ENCODE data around the gene SLC48A1. TPM values are rescaled to one million over a fixed set of nuclear protein-coding genes. Genes with fewer than 3 reads are reported as not detected.

SLC48A1 gene
- total and polyA plus RNA-seq, 3 donors from 2014 or later: 21.0 to 32.0 (median 25.5) TPM

- peak overlapping the region; percentile 10 to 63 for H3K27ac ChIP-seq
- peaks cover 43% of the 10 kb centered on the region for H3K4me1 ChIP-seq
- intact Hi-C loops (cut with DNase I; ENCODE audit: low total_unique reads): no loop called here
- no peaks in the 10 kb centered on the region for H3K9me3 ChIP-seq
- DNase-seq: no peak
- H3K4me3 ChIP-seq: no peak overlapping the region
- H3K27me3 ChIP-seq: no peaks in the 10 kb centered on the region
- 90 to 92% methylated on average over 4 of the region's 4 CpGs for WGBS, 2 donors
- H3K36me3 ChIP-seq (ENCODE audit: low read depth, missing control alignments): no peaks in the 10 kb centered on the region
- no peak for TF ChIP-seq CTCF (IDR thresholded peaks at IDR 0.05)
- no peak for TF ChIP-seq POLR2A (IDR thresholded peaks at IDR 0.05)
Observed at GRCh38 chr12:47754126-47754525, 18.9 kb upstream of the SLC48A1 start.

DNA sequence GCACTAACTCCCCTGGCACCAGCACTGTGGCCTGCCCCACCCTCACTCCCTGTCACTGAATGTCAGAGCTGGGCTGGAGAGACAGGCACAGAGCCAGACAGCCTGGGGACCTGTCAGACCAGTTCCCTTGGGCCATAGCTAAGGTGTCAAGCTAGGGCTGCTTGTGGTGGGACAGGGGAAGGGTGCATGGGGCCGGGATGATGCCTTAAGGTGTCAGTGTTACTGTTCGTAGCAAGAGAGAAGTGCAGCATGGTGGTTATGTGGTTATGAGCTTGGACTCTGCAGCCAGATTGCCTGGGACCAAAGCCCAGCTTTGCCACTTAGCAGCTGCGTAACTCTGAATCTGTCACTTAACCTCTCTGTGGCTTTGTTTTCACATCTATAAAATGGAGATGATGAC lies 18.2 kb upstream of the SLC48A1 start:
- H3K9me3 ChIP-seq: no peaks in the 10 kb centered on the region
- H3K4me3 ChIP-seq: no peak overlapping the region
- no peak overlapping the region for H3K27ac ChIP-seq
- H3K27me3 ChIP-seq: no peaks in the 10 kb centered on the region
- DNase-seq: no peak
- peaks cover 47% of the 10 kb centered on the region for H3K4me1 ChIP-seq
- intact Hi-C loops (cut with DNase I; ENCODE audit: low total_unique reads): no loop called here
- H3K36me3 ChIP-seq (ENCODE audit: low read depth, missing control alignments): no peaks in the 10 kb centered on the region
- WGBS, 2 donors: 80 to 91% methylated on average over 3 of the region's 3 CpGs
- no peak for TF ChIP-seq POLR2A (IDR thresholded peaks at IDR 0.05)

DNA sequence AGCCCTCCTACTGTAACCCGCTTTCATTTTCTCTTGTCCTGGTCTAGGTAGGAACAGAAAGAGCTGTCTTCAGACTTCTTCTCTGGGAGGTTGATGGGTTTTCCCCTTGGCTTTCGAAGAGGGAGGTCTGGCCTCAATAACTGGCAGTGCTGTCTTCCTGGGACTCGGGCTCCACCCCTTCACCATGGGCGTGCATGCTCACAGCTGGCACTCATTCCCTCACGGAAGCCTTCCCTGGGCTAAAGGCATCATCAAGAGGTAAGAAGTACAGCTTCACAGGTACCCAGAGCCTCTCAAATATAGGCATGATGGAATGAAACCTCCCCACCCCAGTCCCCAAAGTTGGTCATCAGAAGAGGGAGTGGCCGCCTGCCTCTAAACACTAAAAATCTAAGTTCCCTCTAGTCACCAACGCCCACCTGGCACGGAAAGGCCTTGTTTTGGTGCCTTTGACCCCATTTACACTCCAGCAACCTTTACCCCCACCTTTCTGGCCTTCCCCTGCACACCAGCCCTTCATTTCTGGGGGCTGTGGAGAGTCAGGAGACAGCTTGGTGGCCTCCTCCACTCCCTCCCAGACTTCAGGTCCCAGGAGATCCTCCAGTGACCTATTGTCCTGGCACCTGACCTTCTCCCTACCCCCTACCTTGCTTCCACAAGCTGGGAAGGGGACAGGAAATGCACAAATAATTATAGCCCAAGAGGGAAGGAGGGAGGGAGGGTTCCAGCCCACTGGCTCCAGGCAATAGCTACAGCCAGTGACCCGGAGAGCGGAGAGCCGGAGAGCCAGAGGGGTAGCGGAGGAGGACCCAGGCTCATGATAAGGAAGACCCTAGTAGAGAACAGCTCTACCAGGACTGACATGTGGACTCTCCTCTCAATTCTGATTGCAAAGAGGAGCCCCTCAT lies 17.1 kb upstream of the SLC48A1 start:
- no peak for DNase-seq
- Histone ChIP-seq H3K4me1 (peaks cover 43% of the 10 kb centered on the region), H3K27ac (peak overlapping the region in 1 of 2 donors; percentile 71), H3K36me3 (ENCODE audit: low read depth, missing control alignments) (no peaks in the 10 kb centered on the region), H3K4me3 (no peak overlapping the region), H3K27me3 (no peaks in the 10 kb centered on the region), H3K9me3 (no peaks in the 10 kb centered on the region)
- intact Hi-C loops (cut with DNase I; ENCODE audit: low total_unique reads): no loop called here
- TF ChIP-seq POLR2A (IDR thresholded peaks at IDR 0.05) (no peak), CTCF (IDR thresholded peaks at IDR 0.05) (no peak)
- 61 to 78% methylated on average over 12 of the region's 12 CpGs for WGBS, 2 donors

- Histone ChIP-seq H3K36me3 (ENCODE audit: low read depth, missing control alignments) (no peaks in the 10 kb centered on the region), H3K9me3 (no peaks in the 10 kb centered on the region), H3K27ac (peak overlapping the region; percentile 24 to 71), H3K4me3 (peak overlapping the region; percentile 56 to 70), H3K27me3 (no peaks in the 10 kb centered on the region), H3K4me1 (peaks cover 43% of the 10 kb centered on the region)
- no peak for DNase-seq
- TF ChIP-seq CTCF (IDR thresholded peaks at IDR 0.05) (no peak), POLR2A (IDR thresholded peaks at IDR 0.05) (no peak)
- intact Hi-C loops (cut with DNase I; ENCODE audit: low total_unique reads): no loop called here
- 44 to 62% methylated on average over 7 of the region's 7 CpGs for WGBS, 2 donors
Observed at GRCh38 chr12:47757364-47757839, 15.6 kb upstream of the SLC48A1 start.

GRCh38 chr12:47757840-47758583 lies 15.0 kb upstream of the SLC48A1 start:
- intact Hi-C loops (cut with DNase I; ENCODE audit: low total_unique reads): no loop called here
- no peaks in the 10 kb centered on the region for H3K27me3 ChIP-seq
- H3K4me1 ChIP-seq: peaks cover 44% of the 10 kb centered on the region
- peak overlapping the region; percentile 56 to 70 for H3K4me3 ChIP-seq
- peak overlapping the region; percentile 53 to 71 for H3K27ac ChIP-seq
- 4 to 27% methylated on average over 5 to 20 of the region's 20 CpGs for WGBS, 2 donors
- H3K36me3 ChIP-seq (ENCODE audit: low read depth, missing control alignments): no peaks in the 10 kb centered on the region
- H3K9me3 ChIP-seq: no peaks in the 10 kb centered on the region
- DNase-seq: no peak
- TF ChIP-seq POLR2A (IDR thresholded peaks at IDR 0.05): no peak
- TF ChIP-seq CTCF (IDR thresholded peaks at IDR 0.05): no peak
